Trophoblast cell (in vitro differentiated cells and primary cell): ENCODE results near the gene KCTD8.

ENCODE experiments used
- DNase-seq, 2 donors: peaks; one replicate each; pipeline ENCODE4 v3.0.0-alpha.2; 2016
- H2AFZ ChIP-seq: 2 replicates; pipeline ENCODE4 v1.6.1; 2013; ENCODE audit warnings: low read length, moderate library complexity, mild to moderate bottlenecking; ENCODE audit not compliant: insufficient read depth, poor library complexity
- H2AK5ac ChIP-seq: 2 replicates; pipeline ENCODE4 v1.6.1; 2013; ENCODE audit warnings: mild to moderate bottlenecking, low read length
- H2BK120ac ChIP-seq: 2 replicates; pipeline ENCODE4 v1.6.1; 2013; ENCODE audit warnings: low read length, mild to moderate bottlenecking, moderate library complexity; ENCODE audit not compliant: insufficient read depth, poor library complexity
- H2BK12ac ChIP-seq: 2 replicates; pipeline ENCODE4 v1.6.1; 2013; ENCODE audit warnings: mild to moderate bottlenecking, low read length, moderate library complexity
- H2BK5ac ChIP-seq: 2 replicates; pipeline ENCODE4 v1.6.1; 2013; ENCODE audit warnings: low read length, low read depth, moderate library complexity, mild to moderate bottlenecking; ENCODE audit not compliant: poor library complexity
- H3K14ac ChIP-seq: 2 replicates; pipeline ENCODE4 v1.6.1; 2013; ENCODE audit warnings: mild to moderate bottlenecking, low read length
- H3K18ac ChIP-seq: 2 replicates; pipeline ENCODE4 v1.6.1; 2013; ENCODE audit warnings: mild to moderate bottlenecking, low read length
- H3K23ac ChIP-seq: 2 replicates; pipeline ENCODE4 v1.6.1; 2013; ENCODE audit warnings: low read length
- H3K27ac ChIP-seq: 2 replicates; pipeline ENCODE4 v1.5.1; 2013; ENCODE audit warnings: low read depth, mild to moderate bottlenecking, inconsistent platforms, low read length, moderate library complexity
- H3K27me3 ChIP-seq: 2 replicates; pipeline ENCODE4 v1.6.1; 2013; ENCODE audit warnings: inconsistent platforms, mild to moderate bottlenecking, low read length, moderate library complexity; ENCODE audit not compliant: insufficient read depth
- H3K36me3 ChIP-seq, 2 experiments: 1 replicate in 1 of 2; 2 replicates in 1 of 2; pipeline ENCODE4 v1.6.1; 2013; ENCODE audit warnings: low read length in 2 of 2, mild to moderate bottlenecking in 2 of 2, moderate library complexity in 1 of 2; ENCODE audit not compliant: insufficient read depth in 2 of 2, control insufficient read depth in 1 of 2
- H3K4ac ChIP-seq: 2 replicates; pipeline ENCODE4 v1.6.1; 2013; ENCODE audit warnings: low read depth, mild to moderate bottlenecking, low read length, moderate library complexity
- H3K4me1 ChIP-seq, 2 experiments: 1 replicate in 1 of 2; 2 replicates in 1 of 2; pipeline ENCODE4 v1.6.1; 2013; ENCODE audit warnings: low read length in 2 of 2, mild to moderate bottlenecking in 2 of 2, moderate library complexity in 1 of 2; ENCODE audit not compliant: insufficient read depth in 2 of 2, control insufficient read depth in 1 of 2
- H3K4me2 ChIP-seq: 2 replicates; pipeline ENCODE4 v1.6.1; 2013; ENCODE audit warnings: inconsistent platforms, mild to moderate bottlenecking, low read length, moderate library complexity
- H3K4me3 ChIP-seq: 2 replicates; pipeline ENCODE4 v1.5.1; 2013; ENCODE audit warnings: mild to moderate bottlenecking, low read depth, low read length, inconsistent platforms
- H3K79me1 ChIP-seq: one replicate; pipeline ENCODE4 v1.6.1; 2013; ENCODE audit warnings: low read length
- H3K79me2 ChIP-seq: 2 replicates; pipeline ENCODE4 v1.6.1; 2013; ENCODE audit warnings: low read length, mild to moderate bottlenecking; ENCODE audit not compliant: control insufficient read depth, insufficient read depth, poor library complexity
- H3K9ac ChIP-seq: 2 replicates; pipeline ENCODE4 v1.6.1; 2013; ENCODE audit warnings: mild to moderate bottlenecking, low read length
- H3K9me3 ChIP-seq: 2 replicates; pipeline ENCODE4 v1.6.1; 2013; ENCODE audit warnings: low read depth, mild to moderate bottlenecking, control low read depth, inconsistent platforms, low read length; ENCODE audit not compliant: insufficient read depth
- H4K12ac ChIP-seq: 2 replicates; pipeline ENCODE4 v1.6.1; 2013; ENCODE audit warnings: low read depth, mild to moderate bottlenecking, low read length, moderate library complexity
- H4K8ac ChIP-seq: 2 replicates; pipeline ENCODE4 v1.6.1; 2013; ENCODE audit warnings: low read depth, mild to moderate bottlenecking, low read length, moderate library complexity
- H4K91ac ChIP-seq: one replicate; pipeline ENCODE4 v1.6.1; 2013; ENCODE audit warnings: low read depth, mild to moderate bottlenecking, low read length, moderate library complexity
- WGBS: extraction: QIAGEN DNeasy Blood & Tissue Kit; methylation state at CpG from one replicate; pipeline ENCODE4 v1.1.7; 2013; ENCODE audit warnings: missing lambda C conversion rate; ENCODE audit not compliant: insufficient read length, insufficient coverage; ENCODE audit errors: extremely low coverage; 5-methylcytosine and 5-hydroxymethylcytosine counted together

Gene KCTD8

DNA sequence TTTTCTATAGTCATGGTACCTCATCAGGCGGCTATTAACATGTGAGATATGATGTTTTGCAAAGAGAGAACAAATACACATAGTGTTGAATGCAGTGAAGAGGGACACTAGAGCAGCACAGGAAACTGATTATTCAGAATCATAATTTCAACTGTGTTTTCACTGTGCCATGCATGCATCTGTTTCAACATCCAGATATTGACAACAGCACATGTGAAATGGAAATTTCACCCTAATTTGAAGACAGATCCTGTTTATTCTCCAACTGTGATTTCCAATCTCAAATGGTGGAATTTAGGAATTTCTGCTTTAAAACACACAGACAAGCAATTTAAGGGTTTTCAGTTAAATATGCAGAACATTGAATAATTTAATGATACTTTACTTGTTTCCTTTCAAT is 288.6 kb downstream of the KCTD8 start:
- H2BK12ac ChIP-seq: no peak overlapping the region
- no peak for DNase-seq
- H3K4me1 ChIP-seq: no peaks in the 10 kb centered on the region
- H3K79me2 ChIP-seq: no peaks in the 10 kb centered on the region
- H3K9me3 ChIP-seq: no peaks in the 10 kb centered on the region
- H3K23ac ChIP-seq: no peak overlapping the region
- H3K4ac ChIP-seq: no peak overlapping the region
- no peak overlapping the region for H2AK5ac ChIP-seq
- H3K27ac ChIP-seq: no peak overlapping the region
- no peaks in the 10 kb centered on the region for H3K79me1 ChIP-seq
- H3K4me3 ChIP-seq: no peak overlapping the region
- no peak overlapping the region for H4K91ac ChIP-seq
- no peaks in the 10 kb centered on the region for H3K27me3 ChIP-seq
- H3K9ac ChIP-seq: no peak overlapping the region
- no peak overlapping the region for H2BK5ac ChIP-seq
- H3K14ac ChIP-seq: no peak overlapping the region
- no peak overlapping the region for H3K18ac ChIP-seq
- H4K12ac ChIP-seq: no peak overlapping the region
- no peak overlapping the region for H2AFZ ChIP-seq
- no peak overlapping the region for H3K4me2 ChIP-seq
- no CpG with 5 or more reads among the region's 1 CpG for WGBS
- H2BK120ac ChIP-seq: no peak overlapping the region
- H4K8ac ChIP-seq: no peak overlapping the region
- H3K36me3 ChIP-seq: no peaks in the 10 kb centered on the region

DNA sequence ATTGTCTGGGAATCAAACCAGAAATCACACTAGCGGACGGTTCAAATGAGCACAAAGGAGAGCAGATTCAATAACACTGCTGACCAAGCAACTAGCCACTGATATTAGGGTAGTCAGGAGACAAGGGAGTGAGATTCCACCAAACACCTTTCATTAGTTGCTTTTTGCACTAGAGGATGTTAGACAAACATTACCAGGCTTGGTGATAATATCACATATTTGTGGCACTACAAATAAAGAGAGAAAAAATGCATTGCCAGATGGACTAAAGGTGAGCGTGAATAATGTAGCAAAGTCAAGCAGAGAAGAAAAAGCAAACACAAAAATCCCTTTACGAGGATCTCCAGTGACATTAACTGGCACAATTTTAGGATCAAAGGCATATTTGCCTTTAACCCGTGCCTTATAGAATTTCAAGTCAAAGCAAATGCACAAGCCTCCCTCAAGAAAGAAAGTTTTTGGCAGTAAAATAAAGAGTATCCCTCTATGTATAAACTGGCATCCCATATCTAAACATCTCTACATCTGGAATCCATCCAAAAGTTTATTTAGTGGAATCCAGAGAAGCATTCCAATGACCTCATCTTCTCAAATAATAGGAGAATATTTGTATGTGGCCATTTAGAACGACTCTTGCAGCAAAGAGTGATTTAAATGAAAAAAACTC is 290.9 kb downstream of the KCTD8 start:
- H2BK5ac ChIP-seq: no peak overlapping the region
- H3K23ac ChIP-seq: no peak overlapping the region
- no peaks in the 10 kb centered on the region for H3K4me1 ChIP-seq
- no peaks in the 10 kb centered on the region for H3K27me3 ChIP-seq
- no peak overlapping the region for H2AK5ac ChIP-seq
- H3K27ac ChIP-seq: no peak overlapping the region
- no peak overlapping the region for H2AFZ ChIP-seq
- H3K4ac ChIP-seq: no peak overlapping the region
- H3K9ac ChIP-seq: no peak overlapping the region
- no peaks in the 10 kb centered on the region for H3K79me2 ChIP-seq
- H4K8ac ChIP-seq: no peak overlapping the region
- H3K79me1 ChIP-seq: no peaks in the 10 kb centered on the region
- no peaks in the 10 kb centered on the region for H3K36me3 ChIP-seq
- H3K18ac ChIP-seq: no peak overlapping the region
- no peaks in the 10 kb centered on the region for H3K9me3 ChIP-seq
- no peak overlapping the region for H4K12ac ChIP-seq
- no peak overlapping the region for H3K4me2 ChIP-seq
- no peak overlapping the region for H4K91ac ChIP-seq
- no CpG with 5 or more reads among the region's 6 CpGs for WGBS
- no peak overlapping the region for H2BK120ac ChIP-seq
- H2BK12ac ChIP-seq: no peak overlapping the region
- no peak overlapping the region for H3K4me3 ChIP-seq
- no peak overlapping the region for H3K14ac ChIP-seq
- DNase-seq: peak in 1 of 2 donors; percentile 39

DNA sequence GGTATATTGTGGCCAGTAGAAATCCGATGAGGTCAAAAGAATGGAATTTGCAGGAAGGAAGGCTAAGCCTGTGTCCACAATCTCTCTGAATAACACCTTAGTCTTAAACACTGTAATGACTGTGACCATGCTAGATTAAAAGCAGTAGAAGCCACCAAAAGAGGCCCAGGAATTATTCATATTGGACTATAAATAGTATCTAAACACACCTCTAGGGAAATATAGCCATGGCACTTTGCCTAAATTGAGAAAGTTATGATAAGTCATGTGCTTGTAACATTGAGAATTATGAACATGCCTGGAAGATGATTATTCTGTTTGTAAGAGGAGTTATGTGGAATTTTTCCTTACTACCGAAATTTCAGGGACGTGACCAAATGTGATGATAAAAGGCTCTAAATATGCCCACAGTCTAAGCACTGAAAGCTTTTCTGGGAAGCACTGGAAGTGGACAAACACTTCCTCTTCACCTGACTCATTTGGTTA is 298.5 kb downstream of the KCTD8 start:
- no peak overlapping the region for H3K4me2 ChIP-seq
- no CpG with 5 or more reads among the region's 3 CpGs for WGBS

DNA sequence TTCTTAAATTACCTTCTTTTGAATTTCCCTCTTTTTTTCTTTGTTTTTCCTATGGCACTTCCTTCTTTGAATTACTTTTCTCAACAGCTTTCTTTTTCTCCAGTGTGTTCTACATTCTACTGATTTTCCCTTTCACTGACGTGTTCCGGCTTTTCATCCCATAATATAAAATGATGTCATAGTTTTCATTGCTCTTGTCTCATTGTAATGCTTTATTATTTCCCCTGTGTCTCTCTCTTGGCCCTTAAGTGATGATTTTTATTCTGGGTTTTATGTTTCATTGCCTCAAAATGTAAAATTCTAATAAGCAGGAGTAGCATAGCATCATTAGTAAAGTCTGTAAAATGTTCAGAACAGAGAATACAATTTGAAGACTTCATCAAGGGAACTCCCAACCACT is 299.3 kb downstream of the KCTD8 start:
- Histone ChIP-seq H4K91ac (no peak overlapping the region), H3K4me2 (no peak overlapping the region), H3K79me1 (no peaks in the 10 kb centered on the region), H3K9me3 (no peaks in the 10 kb centered on the region), H3K14ac (no peak overlapping the region), H3K36me3 (no peaks in the 10 kb centered on the region), H3K79me2 (no peaks in the 10 kb centered on the region), H3K4ac (no peak overlapping the region), H3K9ac (no peak overlapping the region), H3K18ac (no peak overlapping the region), H3K27me3 (no peaks in the 10 kb centered on the region), H2BK120ac (no peak overlapping the region), H3K4me1 (peaks cover 0 to 2% of the 10 kb centered on the region in 2 experiments), H2BK5ac (no peak overlapping the region), H2BK12ac (no peak overlapping the region), H3K27ac (no peak overlapping the region), H4K12ac (no peak overlapping the region), H3K23ac (no peak overlapping the region), H2AFZ (no peak overlapping the region), H2AK5ac (no peak overlapping the region), H3K4me3 (no peak overlapping the region), H4K8ac (no peak overlapping the region)
- no CpG with 5 or more reads among the region's 2 CpGs for WGBS
- no peak for DNase-seq

More for the DNA sequence above, 298.5 kb downstream of the KCTD8 start:
- Histone ChIP-seq H4K8ac (no peak overlapping the region), H3K14ac (no peak overlapping the region), H3K9ac (no peak overlapping the region), H4K12ac (no peak overlapping the region), H3K23ac (no peak overlapping the region), H2AFZ (no peak overlapping the region), H3K9me3 (no peaks in the 10 kb centered on the region), H3K79me1 (no peaks in the 10 kb centered on the region), H2BK120ac (no peak overlapping the region), H3K4ac (no peak overlapping the region), H3K4me1 (peaks cover 0 to 2% of the 10 kb centered on the region in 2 experiments), H3K18ac (no peak overlapping the region), H3K27ac (no peak overlapping the region), H3K36me3 (no peaks in the 10 kb centered on the region), H4K91ac (no peak overlapping the region), H2BK12ac (no peak overlapping the region), H2AK5ac (no peak overlapping the region), H3K4me3 (no peak overlapping the region), H2BK5ac (no peak overlapping the region), H3K79me2 (no peaks in the 10 kb centered on the region), H3K27me3 (no peaks in the 10 kb centered on the region)
- peak; percentile 4 to 56 for DNase-seq
